Measurements from ENCODE around the gene ALCAM. TPM values are rescaled to one million over a fixed set of nuclear protein-coding genes. Genes with fewer than 3 reads are reported as not detected.
A peak's percentile ranks its signal among the peaks of the same experiment; 100 is the strongest.

Gene ALCAM
- polyA plus RNA-seq, 1 of the 3 experiments (the other 2 are of a cell fraction) = 58.3 TPM

DNA sequence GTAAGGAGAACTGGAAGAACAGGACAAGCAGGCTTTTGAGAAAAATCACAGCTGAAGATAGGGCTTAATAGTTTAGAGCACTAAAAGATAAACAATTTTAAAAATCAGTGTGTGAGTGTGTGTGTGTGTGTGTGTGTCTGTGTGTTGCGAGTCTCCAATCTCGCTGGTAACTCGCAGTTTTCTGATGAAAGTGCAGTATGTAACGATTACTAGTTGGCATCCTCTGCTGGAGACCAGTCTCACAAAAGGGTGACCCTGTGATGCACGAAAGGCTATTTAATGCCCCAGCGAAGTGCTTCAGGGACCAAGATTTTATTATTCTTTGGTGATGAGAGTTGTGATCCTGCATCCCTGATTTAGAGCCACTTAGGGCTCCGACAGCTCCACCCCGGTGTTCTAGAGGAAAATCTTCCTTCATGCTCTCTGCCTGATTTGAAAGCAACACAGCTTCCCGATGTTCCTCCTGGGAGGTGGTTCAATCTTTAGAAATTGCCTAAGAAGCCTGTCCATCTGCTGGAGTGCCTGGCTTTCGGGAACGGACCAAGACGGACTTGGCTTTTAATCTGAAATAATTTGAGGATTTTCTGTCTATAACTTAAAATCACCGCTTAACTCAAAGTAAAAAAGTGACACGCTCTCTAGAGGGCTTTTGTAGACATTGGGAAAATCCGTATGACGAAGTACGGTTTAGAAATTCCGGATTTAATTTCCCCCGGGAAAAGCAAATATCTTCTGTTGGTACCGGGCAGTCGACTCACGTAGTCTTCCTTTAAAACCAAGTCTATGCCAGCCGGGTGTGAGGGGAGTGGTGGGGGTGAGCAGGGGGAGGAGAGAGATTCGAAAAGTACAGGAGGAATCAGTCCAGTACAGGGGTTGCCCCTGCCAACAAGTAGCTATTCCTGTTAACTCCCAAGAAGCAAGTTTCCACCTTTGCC is 1.1 kb upstream of the ALCAM start (continued):
- TF ChIP-seq, protein P1, sequence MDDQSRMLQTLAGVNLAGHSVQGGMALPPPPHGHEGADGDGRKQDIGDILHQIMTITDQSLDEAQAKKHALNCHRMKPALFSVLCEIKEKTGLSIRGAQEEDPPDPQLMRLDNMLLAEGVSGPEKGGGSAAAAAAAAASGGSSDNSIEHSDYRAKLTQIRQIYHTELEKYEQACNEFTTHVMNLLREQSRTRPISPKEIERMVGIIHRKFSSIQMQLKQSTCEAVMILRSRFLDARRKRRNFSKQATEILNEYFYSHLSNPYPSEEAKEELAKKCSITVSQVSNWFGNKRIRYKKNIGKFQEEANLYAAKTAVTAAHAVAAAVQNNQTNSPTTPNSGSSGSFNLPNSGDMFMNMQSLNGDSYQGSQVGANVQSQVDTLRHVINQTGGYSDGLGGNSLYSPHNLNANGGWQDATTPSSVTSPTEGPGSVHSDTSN (IDR thresholded peaks at IDR 0.05) = no peak
- TF ChIP-seq TEAD4 (IDR thresholded peaks at IDR 0.05; ENCODE audit: borderline replicate concordance, insufficient read depth) (no peak), EZH2phosphoT487 (IDR thresholded peaks at IDR 0.05; ENCODE audit: borderline replicate concordance, low read depth) (no peak)
- TF ChIP-seq, protein P2, sequence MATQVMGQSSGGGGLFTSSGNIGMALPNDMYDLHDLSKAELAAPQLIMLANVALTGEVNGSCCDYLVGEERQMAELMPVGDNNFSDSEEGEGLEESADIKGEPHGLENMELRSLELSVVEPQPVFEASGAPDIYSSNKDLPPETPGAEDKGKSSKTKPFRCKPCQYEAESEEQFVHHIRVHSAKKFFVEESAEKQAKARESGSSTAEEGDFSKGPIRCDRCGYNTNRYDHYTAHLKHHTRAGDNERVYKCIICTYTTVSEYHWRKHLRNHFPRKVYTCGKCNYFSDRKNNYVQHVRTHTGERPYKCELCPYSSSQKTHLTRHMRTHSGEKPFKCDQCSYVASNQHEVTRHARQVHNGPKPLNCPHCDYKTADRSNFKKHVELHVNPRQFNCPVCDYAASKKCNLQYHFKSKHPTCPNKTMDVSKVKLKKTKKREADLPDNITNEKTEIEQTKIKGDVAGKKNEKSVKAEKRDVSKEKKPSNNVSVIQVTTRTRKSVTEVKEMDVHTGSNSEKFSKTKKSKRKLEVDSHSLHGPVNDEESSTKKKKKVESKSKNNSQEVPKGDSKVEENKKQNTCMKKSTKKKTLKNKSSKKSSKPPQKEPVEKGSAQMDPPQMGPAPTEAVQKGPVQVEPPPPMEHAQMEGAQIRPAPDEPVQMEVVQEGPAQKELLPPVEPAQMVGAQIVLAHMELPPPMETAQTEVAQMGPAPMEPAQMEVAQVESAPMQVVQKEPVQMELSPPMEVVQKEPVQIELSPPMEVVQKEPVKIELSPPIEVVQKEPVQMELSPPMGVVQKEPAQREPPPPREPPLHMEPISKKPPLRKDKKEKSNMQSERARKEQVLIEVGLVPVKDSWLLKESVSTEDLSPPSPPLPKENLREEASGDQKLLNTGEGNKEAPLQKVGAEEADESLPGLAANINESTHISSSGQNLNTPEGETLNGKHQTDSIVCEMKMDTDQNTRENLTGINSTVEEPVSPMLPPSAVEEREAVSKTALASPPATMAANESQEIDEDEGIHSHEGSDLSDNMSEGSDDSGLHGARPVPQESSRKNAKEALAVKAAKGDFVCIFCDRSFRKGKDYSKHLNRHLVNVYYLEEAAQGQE (IDR thresholded peaks at IDR 0.05; ENCODE audit: low read depth, low read length) = no peak
- TF ChIP-seq, protein P3, sequence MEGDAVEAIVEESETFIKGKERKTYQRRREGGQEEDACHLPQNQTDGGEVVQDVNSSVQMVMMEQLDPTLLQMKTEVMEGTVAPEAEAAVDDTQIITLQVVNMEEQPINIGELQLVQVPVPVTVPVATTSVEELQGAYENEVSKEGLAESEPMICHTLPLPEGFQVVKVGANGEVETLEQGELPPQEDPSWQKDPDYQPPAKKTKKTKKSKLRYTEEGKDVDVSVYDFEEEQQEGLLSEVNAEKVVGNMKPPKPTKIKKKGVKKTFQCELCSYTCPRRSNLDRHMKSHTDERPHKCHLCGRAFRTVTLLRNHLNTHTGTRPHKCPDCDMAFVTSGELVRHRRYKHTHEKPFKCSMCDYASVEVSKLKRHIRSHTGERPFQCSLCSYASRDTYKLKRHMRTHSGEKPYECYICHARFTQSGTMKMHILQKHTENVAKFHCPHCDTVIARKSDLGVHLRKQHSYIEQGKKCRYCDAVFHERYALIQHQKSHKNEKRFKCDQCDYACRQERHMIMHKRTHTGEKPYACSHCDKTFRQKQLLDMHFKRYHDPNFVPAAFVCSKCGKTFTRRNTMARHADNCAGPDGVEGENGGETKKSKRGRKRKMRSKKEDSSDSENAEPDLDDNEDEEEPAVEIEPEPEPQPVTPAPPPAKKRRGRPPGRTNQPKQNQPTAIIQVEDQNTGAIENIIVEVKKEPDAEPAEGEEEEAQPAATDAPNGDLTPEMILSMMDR (IDR thresholded peaks at IDR 0.05) = peak; percentile 26; the same call in 1 of the 2 replicates

DNA sequence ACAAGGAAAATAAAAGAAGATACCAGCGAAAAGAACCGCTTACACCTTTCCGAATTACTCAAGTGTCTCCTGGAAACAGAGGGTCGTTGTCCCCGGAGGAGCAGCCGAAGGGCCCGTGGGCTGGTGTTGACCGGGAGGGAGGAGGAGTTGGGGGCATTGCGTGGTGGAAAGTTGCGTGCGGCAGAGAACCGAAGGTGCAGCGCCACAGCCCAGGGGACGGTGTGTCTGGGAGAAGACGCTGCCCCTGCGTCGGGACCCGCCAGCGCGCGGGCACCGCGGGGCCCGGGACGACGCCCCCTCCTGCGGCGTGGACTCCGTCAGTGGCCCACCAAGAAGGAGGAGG is 325 bp downstream of the ALCAM start:
- no peaks in the 10 kb centered on the region for H3K9me3 ChIP-seq
- no peaks in the 10 kb centered on the region for H3K27me3 ChIP-seq (ENCODE audit: insufficient read depth)
- peak overlapping the region; percentile 94 to 99 for H3K4me3 ChIP-seq (ENCODE audit: low read depth in 2 of 2, low read length in 1 of 2)
- peaks cover 11 to 23% of the 10 kb centered on the region in 2 experiments; a peak in 2 of 4 replicates for H3K4me1 ChIP-seq (ENCODE audit: control insufficient read depth in 1 of 2, insufficient read depth in 2 of 2, low read depth in 1 of 2, low read length in 1 of 2)
- TF ChIP-seq, protein P2 (IDR thresholded peaks at IDR 0.05; ENCODE audit: low read depth, low read length) = no peak
- TF ChIP-seq SIN3A (IDR thresholded peaks at IDR 0.05; ENCODE audit: borderline replicate concordance, low read depth, low read length) = peak; percentile 25; the same call in 1 of the 2 replicates
- DNase-seq = peak; percentile 47
- H3K36me3 ChIP-seq (replicated peaks in 1 of 2; ENCODE audit: control insufficient read depth in 1 of 2, insufficient read depth in 2 of 2, low read length in 1 of 2) = no peaks in the 10 kb centered on the region
- H3K9ac ChIP-seq = peak overlapping the region; percentile 82
- H3K9me2 ChIP-seq = no peaks in the 10 kb centered on the region
- peak overlapping the region; percentile 87 for H3K4me2 ChIP-seq
- peaks cover 45% of the 10 kb centered on the region for H3F3A ChIP-seq (replicated peaks; ENCODE audit: insufficient read depth)
- 0 out of 2 replicates have a peak, but pooled peaks cover 4% of the 10 kb centered on the region for H4K20me1 ChIP-seq (ENCODE audit: insufficient read depth)
- H3K27ac ChIP-seq (ENCODE audit: low read depth in 2 of 2, low read length in 1 of 2) = peak overlapping the region; percentile 79 to 93
- ChIA-PET POLR2A (interaction anchor here (1.0 kb wide), 1 partner anchor 10 kb away, joined by 4 read pairs; no protein-coding TSS in a partner anchor), CTCF (interaction anchor here (0.6 to 8.2 kb wide), 17 partner anchors 9 to 1514 kb away, joined by 3 to 63 read pairs (median 5); no protein-coding TSS in a partner anchor)
- H3K79me2 ChIP-seq (ENCODE audit: insufficient read depth) = peaks cover 53% of the 10 kb centered on the region
- peak overlapping the region; percentile 27; the same call in 1 of the 2 replicates for H2AFZ ChIP-seq (ENCODE audit: low read depth)
- WGBS (ENCODE audit: low lambda C conversion rate) = 2% methylated on average over 17 of the region's 29 CpGs

Measured in SK-N-SH (cell line).